ENCODE data around the gene SFSWAP. TPM values are rescaled to one million over a fixed set of nuclear protein-coding genes. Genes with fewer than 3 reads are reported as not detected.

The SFSWAP gene
- total and polyA plus RNA-seq, 2 experiments from 2014 or later: 16.3 to 17.6 TPM

DNA sequence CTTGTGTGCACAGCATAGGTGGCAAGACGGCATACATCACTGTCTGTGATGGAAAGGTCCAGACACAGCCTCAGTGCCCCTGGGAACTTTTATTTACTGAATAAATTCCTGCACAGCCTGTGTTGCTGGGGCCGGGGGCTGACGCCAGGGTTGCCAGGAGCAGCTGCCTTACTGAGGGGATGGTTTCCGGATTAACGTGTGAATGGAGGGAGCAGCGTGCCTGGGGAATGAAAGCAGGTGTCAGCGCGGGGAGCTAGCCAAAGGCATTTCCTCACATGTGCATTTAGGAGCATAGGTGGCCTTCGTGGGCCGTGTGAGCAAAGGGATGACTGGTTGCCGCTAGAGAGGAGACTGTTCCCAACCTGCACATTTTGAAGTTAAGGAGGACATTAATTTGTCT is 41.6 kb downstream of the SFSWAP start:
- WGBS, 2 experiments (ENCODE audit: low coverage in 1 of 2, low lambda C conversion rate in 2 of 2, missing lambda C conversion rate in 2 of 2): 86 to 87% methylated on average over 11 of the region's 11 CpGs
- in situ Hi-C loops (cut with MboI): no loop called here
- TF ChIP-seq EZH2 (IDR thresholded peaks at IDR 0.05; ENCODE audit: insufficient read depth, poor library complexity, severe bottlenecking): no peak
- Histone ChIP-seq H3K79me2 (ENCODE audit: insufficient read depth) (peaks cover 38% of the 10 kb centered on the region), H3K4me3 (no peak overlapping the region), H4K20me1 (ENCODE audit: insufficient read depth) (no peaks in the 10 kb centered on the region), H3K27ac (no peak overlapping the region), H3K4me2 (ENCODE audit: unreplicated experiment) (no peak overlapping the region), H3K36me3 (ENCODE audit: low read depth) (peaks cover 30% of the 10 kb centered on the region), H3K9ac (no peak overlapping the region), H3K9me2 (ENCODE audit: insufficient read depth) (no peaks in the 10 kb centered on the region), H3K4me1 (ENCODE audit: insufficient read depth) (no peaks in the 10 kb centered on the region), H3K27me3 (replicated peaks; ENCODE audit: insufficient read depth) (no peaks in the 10 kb centered on the region), H3F3A (ENCODE audit: insufficient read depth) (no peaks in the 10 kb centered on the region), H3K9me3 (ENCODE audit: low read depth) (no peaks in the 10 kb centered on the region), H2AFZ (no peak overlapping the region)
- no peak for DNase-seq

DNA sequence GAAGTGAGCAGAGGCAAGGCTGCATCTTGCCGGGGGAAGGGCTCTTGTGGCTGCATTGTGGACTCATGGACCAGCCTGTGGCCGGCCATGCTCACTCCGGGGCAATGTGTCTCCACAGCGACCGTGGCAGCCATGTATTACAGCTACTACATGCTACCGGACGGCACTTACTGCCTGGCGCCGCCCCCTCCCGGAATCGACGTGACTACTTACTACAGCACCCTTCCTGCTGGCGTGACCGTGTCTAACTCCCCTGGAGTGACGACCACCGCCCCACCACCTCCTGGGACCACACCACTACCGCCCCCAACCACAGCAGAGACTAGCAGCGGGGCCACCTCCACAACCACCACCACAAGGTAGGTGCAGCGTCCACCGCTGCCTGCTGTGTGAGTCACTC is 42.1 kb downstream of the SFSWAP start:
- H3F3A ChIP-seq (ENCODE audit: insufficient read depth): no peaks in the 10 kb centered on the region
- no peak overlapping the region for H2AFZ ChIP-seq
- H3K4me2 ChIP-seq (ENCODE audit: unreplicated experiment): no peak overlapping the region
- no peaks in the 10 kb centered on the region for H3K9me2 ChIP-seq (ENCODE audit: insufficient read depth)
- H3K4me3 ChIP-seq: no peak overlapping the region
- TF ChIP-seq EZH2 (IDR thresholded peaks at IDR 0.05; ENCODE audit: insufficient read depth, poor library complexity, severe bottlenecking) (no peak), EZH2phosphoT487 (IDR thresholded peaks at IDR 0.05; ENCODE audit: insufficient read depth, low read depth) (no peak)
- H3K79me2 ChIP-seq (ENCODE audit: insufficient read depth): peaks cover 38% of the 10 kb centered on the region
- H3K27ac ChIP-seq: no peak overlapping the region
- H3K27me3 ChIP-seq (replicated peaks; ENCODE audit: insufficient read depth): no peaks in the 10 kb centered on the region
- no peaks in the 10 kb centered on the region for H3K9me3 ChIP-seq (ENCODE audit: low read depth)
- H3K9ac ChIP-seq: no peak overlapping the region
- in situ Hi-C loops (cut with MboI): no loop called here
- DNase-seq: no peak
- H4K20me1 ChIP-seq (ENCODE audit: insufficient read depth): no peaks in the 10 kb centered on the region
- H3K4me1 ChIP-seq (ENCODE audit: insufficient read depth): no peaks in the 10 kb centered on the region
- WGBS, 2 experiments (ENCODE audit: low coverage in 1 of 2, low lambda C conversion rate in 2 of 2, missing lambda C conversion rate in 2 of 2): 93 to 95% methylated on average over 11 to 20 of the region's 20 CpGs
- H3K36me3 ChIP-seq (ENCODE audit: low read depth): peaks cover 30% of the 10 kb centered on the region

DNA sequence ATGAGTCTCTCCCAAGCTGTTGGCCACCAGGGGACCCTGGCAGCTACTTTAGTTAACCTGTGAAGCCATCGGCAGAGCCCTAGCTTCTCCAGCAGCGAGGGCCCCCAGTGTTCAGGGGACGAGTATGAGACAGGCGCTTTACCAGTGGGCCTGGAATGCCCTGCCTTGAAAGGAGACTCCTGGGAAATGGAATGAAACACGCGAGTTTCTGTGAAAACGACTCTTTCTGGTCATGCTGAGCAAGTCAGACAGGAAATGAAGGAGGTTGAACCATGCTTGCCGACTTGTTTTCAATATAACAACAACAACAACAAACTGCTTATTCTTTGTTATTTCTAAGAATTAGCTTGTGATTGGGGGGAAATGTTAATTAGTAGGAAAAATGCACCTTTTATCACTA is 42.9 kb downstream of the SFSWAP start:
- no peak for TF ChIP-seq EZH2 (IDR thresholded peaks at IDR 0.05; ENCODE audit: insufficient read depth, poor library complexity, severe bottlenecking)
- TF ChIP-seq EZH2phosphoT487 (IDR thresholded peaks at IDR 0.05; ENCODE audit: insufficient read depth, low read depth): no peak
- H3K4me3 ChIP-seq: no peak overlapping the region
- no peak for DNase-seq
- no peaks in the 10 kb centered on the region for H3K4me1 ChIP-seq (ENCODE audit: insufficient read depth)
- no peaks in the 10 kb centered on the region for H3K9me2 ChIP-seq (ENCODE audit: insufficient read depth)
- no peaks in the 10 kb centered on the region for H3K9me3 ChIP-seq (ENCODE audit: low read depth)
- peaks cover 37% of the 10 kb centered on the region for H3K79me2 ChIP-seq (ENCODE audit: insufficient read depth)
- H4K20me1 ChIP-seq (ENCODE audit: insufficient read depth): no peaks in the 10 kb centered on the region
- H3K36me3 ChIP-seq (ENCODE audit: low read depth): peaks cover 30% of the 10 kb centered on the region
- no peak overlapping the region for H3K9ac ChIP-seq
- in situ Hi-C loops (cut with MboI): no loop called here
- H3F3A ChIP-seq (ENCODE audit: insufficient read depth): no peaks in the 10 kb centered on the region
- H3K4me2 ChIP-seq (ENCODE audit: unreplicated experiment): no peak overlapping the region
- WGBS, 2 experiments (ENCODE audit: low coverage in 1 of 2, low lambda C conversion rate in 2 of 2, missing lambda C conversion rate in 2 of 2): 97 to 100% methylated on average over 8 of the region's 8 CpGs
- no peak overlapping the region for H2AFZ ChIP-seq
- no peak overlapping the region for H3K27ac ChIP-seq
- no peaks in the 10 kb centered on the region for H3K27me3 ChIP-seq (replicated peaks; ENCODE audit: insufficient read depth)

DNA sequence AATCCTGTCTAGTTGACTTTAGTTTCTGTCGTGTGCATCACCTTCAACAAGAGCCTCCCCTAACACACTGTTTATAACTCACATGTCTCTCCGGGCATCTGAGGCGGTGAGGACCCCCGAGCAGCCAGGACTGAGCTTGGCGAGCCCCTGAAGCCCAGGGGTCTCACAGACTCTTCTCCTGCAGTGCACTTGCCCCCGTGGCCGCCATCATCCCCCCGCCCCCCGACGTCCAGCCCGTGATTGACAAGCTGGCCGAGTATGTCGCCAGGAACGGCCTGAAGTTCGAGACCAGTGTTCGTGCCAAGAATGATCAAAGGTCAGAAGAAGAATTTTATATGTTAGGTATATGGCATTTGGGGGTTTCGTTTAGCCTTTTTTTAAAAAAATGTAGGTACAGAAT is 43.3 kb downstream of the SFSWAP start:
- no peak for DNase-seq

More for the DNA sequence above, 43.3 kb downstream of the SFSWAP start:
- WGBS, 2 experiments (ENCODE audit: low coverage in 1 of 2, low lambda C conversion rate in 2 of 2, missing lambda C conversion rate in 2 of 2): 87% methylated on average over 14 to 17 of the region's 17 CpGs
- Histone ChIP-seq H4K20me1 (ENCODE audit: insufficient read depth) (no peaks in the 10 kb centered on the region), H3K36me3 (ENCODE audit: low read depth) (peaks cover 28% of the 10 kb centered on the region), H3K27ac (no peak overlapping the region), H3K4me3 (no peak overlapping the region), H2AFZ (no peak overlapping the region), H3K9ac (no peak overlapping the region), H3K4me2 (ENCODE audit: unreplicated experiment) (no peak overlapping the region), H3K79me2 (ENCODE audit: insufficient read depth) (peaks cover 34% of the 10 kb centered on the region), H3K27me3 (replicated peaks; ENCODE audit: insufficient read depth) (no peaks in the 10 kb centered on the region), H3K9me3 (ENCODE audit: low read depth) (no peaks in the 10 kb centered on the region), H3F3A (ENCODE audit: insufficient read depth) (no peaks in the 10 kb centered on the region), H3K4me1 (ENCODE audit: insufficient read depth) (no peaks in the 10 kb centered on the region), H3K9me2 (ENCODE audit: insufficient read depth) (no peaks in the 10 kb centered on the region)
- in situ Hi-C loops (cut with MboI): no loop called here
- TF ChIP-seq EZH2 (IDR thresholded peaks at IDR 0.05; ENCODE audit: insufficient read depth, poor library complexity, severe bottlenecking): no peak
- no peak for TF ChIP-seq EZH2phosphoT487 (IDR thresholded peaks at IDR 0.05; ENCODE audit: insufficient read depth, low read depth)

Measured in GM23248 (cell line).